ENCODE measurements around the gene NFIA. TPM values are rescaled to one million over a fixed set of nuclear protein-coding genes. Genes with fewer than 3 reads are reported as not detected.

The NFIA gene
- total and polyA plus RNA-seq, 2 of the 13 experiments (the other 11 are each of a cell fraction or from before 2014, with no cell fraction given) = 14.7 to 28.5 TPM

DNA sequence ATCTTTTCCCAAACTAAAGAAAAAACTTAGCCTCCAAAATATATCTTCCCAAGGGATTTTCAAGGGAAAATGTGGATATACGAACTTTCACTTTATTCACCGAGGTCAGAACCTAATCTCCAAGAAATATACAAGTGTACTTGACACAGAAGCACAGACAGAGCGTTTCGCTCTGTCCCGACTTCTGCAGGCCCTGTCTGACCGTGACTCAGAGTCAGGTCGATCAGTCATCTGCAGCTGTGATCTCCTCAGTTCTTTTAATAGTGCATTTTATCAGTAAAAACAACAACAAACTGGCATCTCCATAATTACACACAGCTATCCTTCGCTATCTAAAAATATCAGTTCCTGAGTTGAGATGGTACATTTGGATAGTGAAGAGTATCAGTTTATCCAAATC is 416.0 kb downstream of the NFIA start:
- CTCF ChIA-PET (ENCODE audit: low intra/inter-chr PET ratio, low total read pairs) = no interaction called here
- H3K4me3 ChIP-seq (replicated peaks in 1 of 3; ENCODE audit: insufficient read depth in 1 of 3, low read depth in 2 of 3, low read length in 3 of 3) = no peak overlapping the region
- H3K9me3 ChIP-seq (ENCODE audit: low read length) = no peaks in the 10 kb centered on the region
- DNase-seq (ENCODE audit: low spot score) = no peak
- FAIRE-seq = no peak
- H3K4me2 ChIP-seq (ENCODE audit: low read depth, low read length) = no peak overlapping the region
- intact Hi-C loops (cut with micrococcal nuclease; ENCODE audit: unreplicated experiment) (no loop called here), in situ Hi-C loops (cut with HindIII; ENCODE audit: extremely low pct_ligation_motif_present, low pct_unique_long_range_greater_than_20kb) (no loop called here)
- H3K36me3 ChIP-seq (replicated peaks in 1 of 2; ENCODE audit: control insufficient read depth in 1 of 2, insufficient read depth in 2 of 2, low read length in 2 of 2) = no peaks in the 10 kb centered on the region
- WGBS (ENCODE audit: low lambda C conversion rate) = 36% methylated on average over 8 of the region's 8 CpGs
- POLR2A ChIA-PET = no interaction called here
- H3K79me2 ChIP-seq (ENCODE audit: insufficient read depth, low read length) = no peaks in the 10 kb centered on the region
- no peak overlapping the region for H2AFZ ChIP-seq (ENCODE audit: low read length)
- BruUV-seq (replicated peaks) = no TSS peak
- no peak overlapping the region for H3K9ac ChIP-seq (ENCODE audit: insufficient read depth, low read depth, low read length)
- ATAC-seq = no peak
- H3K27ac ChIP-seq (ENCODE audit: extremely low read length, insufficient read depth, low read length) = no peak overlapping the region
- peaks cover 0 to 9% of the 10 kb centered on the region in 2 experiments; a peak in 1 of 5 replicates for H3K27me3 ChIP-seq (ENCODE audit: control insufficient read depth in 1 of 2, insufficient read depth in 2 of 2, low read length in 2 of 2)
- no peaks in the 10 kb centered on the region for H3K4me1 ChIP-seq (ENCODE audit: insufficient read depth, low read length)
- no peaks in the 10 kb centered on the region for H4K20me1 ChIP-seq (ENCODE audit: insufficient read depth, low read length)
- TF ChIP-seq JDP2 (CRISPR knock-in tag; IDR thresholded peaks at IDR 0.05; ENCODE audit: borderline replicate concordance) (no peak), ZNF672 (CRISPR knock-in tag; IDR thresholded peaks at IDR 0.05) (no peak), NFRKB (IDR thresholded peaks at IDR 0.05) (no peak), ZSCAN20 (CRISPR knock-in tag; IDR thresholded peaks at IDR 0.05; ENCODE audit: borderline replicate concordance) (no peak)
- TF ChIP-seq, protein P1, sequence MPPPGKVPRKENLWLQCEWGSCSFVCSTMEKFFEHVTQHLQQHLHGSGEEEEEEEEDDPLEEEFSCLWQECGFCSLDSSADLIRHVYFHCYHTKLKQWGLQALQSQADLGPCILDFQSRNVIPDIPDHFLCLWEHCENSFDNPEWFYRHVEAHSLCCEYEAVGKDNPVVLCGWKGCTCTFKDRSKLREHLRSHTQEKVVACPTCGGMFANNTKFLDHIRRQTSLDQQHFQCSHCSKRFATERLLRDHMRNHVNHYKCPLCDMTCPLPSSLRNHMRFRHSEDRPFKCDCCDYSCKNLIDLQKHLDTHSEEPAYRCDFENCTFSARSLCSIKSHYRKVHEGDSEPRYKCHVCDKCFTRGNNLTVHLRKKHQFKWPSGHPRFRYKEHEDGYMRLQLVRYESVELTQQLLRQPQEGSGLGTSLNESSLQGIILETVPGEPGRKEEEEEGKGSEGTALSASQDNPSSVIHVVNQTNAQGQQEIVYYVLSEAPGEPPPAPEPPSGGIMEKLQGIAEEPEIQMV (CRISPR knock-in tag; IDR thresholded peaks at IDR 0.05; ENCODE audit: low read depth) = no peak
- TF ChIP-seq, protein P2, sequence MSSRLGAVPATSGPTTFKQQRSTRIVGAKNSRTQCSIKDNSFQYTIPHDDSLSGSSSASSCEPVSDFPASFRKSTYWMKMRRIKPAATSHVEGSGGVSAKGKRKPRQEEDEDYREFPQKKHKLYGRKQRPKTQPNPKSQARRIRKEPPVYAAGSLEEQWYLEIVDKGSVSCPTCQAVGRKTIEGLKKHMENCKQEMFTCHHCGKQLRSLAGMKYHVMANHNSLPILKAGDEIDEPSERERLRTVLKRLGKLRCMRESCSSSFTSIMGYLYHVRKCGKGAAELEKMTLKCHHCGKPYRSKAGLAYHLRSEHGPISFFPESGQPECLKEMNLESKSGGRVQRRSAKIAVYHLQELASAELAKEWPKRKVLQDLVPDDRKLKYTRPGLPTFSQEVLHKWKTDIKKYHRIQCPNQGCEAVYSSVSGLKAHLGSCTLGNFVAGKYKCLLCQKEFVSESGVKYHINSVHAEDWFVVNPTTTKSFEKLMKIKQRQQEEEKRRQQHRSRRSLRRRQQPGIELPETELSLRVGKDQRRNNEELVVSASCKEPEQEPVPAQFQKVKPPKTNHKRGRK (CRISPR knock-in tag; IDR thresholded peaks at IDR 0.05) = no peak
